Hepatocyte (in vitro differentiated cells): Measurements from ENCODE around the gene HCN2. TPM values are rescaled to one million over a fixed set of nuclear protein-coding genes. Genes with fewer than 3 reads are reported as not detected.

Source experiments
- DNase-seq: peaks from one replicate; pipeline ENCODE4 v3.0.0-alpha.2; 2016; ENCODE audit warnings: low spot score
- H2AFZ ChIP-seq: fragments of 200-600 bp; sonication (generic); 2 replicates; pipeline ENCODE4 v1.6.0; 2016; ENCODE audit warnings: antibody characterized with exemption, mild to moderate bottlenecking
- H3K27ac ChIP-seq: fragments of 200-600 bp; sonication (generic); 2 replicates; pipeline ENCODE4 v1.5.1; 2016; ENCODE audit warnings: mild to moderate bottlenecking
- H3K27me3 ChIP-seq: fragments of 200-600 bp; sonication (generic); 2 replicates; pipeline ENCODE4 v1.6.1; 2016
- H3K36me3 ChIP-seq: fragments of 200-600 bp; sonication (generic); replicated peaks from 2 replicates; pipeline ENCODE4 v1.5.1; 2016; ENCODE audit warnings: low read depth; ENCODE audit not compliant: insufficient read depth
- H3K4me1 ChIP-seq: fragments of 200-600 bp; sonication (generic); 2 replicates; pipeline ENCODE4 v1.5.1; 2016; ENCODE audit warnings: mild to moderate bottlenecking, moderate library complexity; ENCODE audit not compliant: insufficient read depth
- H3K4me2 ChIP-seq: fragments of 200-600 bp; sonication (generic); 2 replicates; pipeline ENCODE4 v1.6.0; 2016
- H3K4me3 ChIP-seq: fragments of 200-600 bp; sonication (generic); 2 replicates; pipeline ENCODE4 v1.5.1; 2016; ENCODE audit warnings: mild to moderate bottlenecking
- H3K79me2 ChIP-seq: fragments of 200-600 bp; sonication (generic); 2 replicates; pipeline ENCODE4 v1.6.0; 2017; ENCODE audit warnings: mild to moderate bottlenecking
- H3K9me2 ChIP-seq: fragments of 200-600 bp; sonication (generic); replicated peaks from 2 replicates; pipeline ENCODE4 v1.6.0; 2017; ENCODE audit warnings: mild to moderate bottlenecking; ENCODE audit not compliant: insufficient read depth
- H3K9me3 ChIP-seq: fragments of 200-600 bp; sonication (generic); 2 replicates; pipeline ENCODE4 v1.5.1; 2016; ENCODE audit warnings: low read depth, mild to moderate bottlenecking
- H4K20me1 ChIP-seq: fragments of 200-600 bp; sonication (generic); 2 replicates; pipeline ENCODE4 v1.6.0; 2016; ENCODE audit warnings: mild to moderate bottlenecking; ENCODE audit not compliant: insufficient read depth, poor library complexity, severe bottlenecking
- CTCF ChIP-seq: fragments of 200-600 bp; sonication (generic); IDR thresholded peaks from 2 replicates; pipeline ENCODE4 v1.5.1; 2016; ENCODE audit warnings: antibody characterized with exemption, mild to moderate bottlenecking; ENCODE audit not compliant: poor library complexity
- EZH2 ChIP-seq: fragments of 200-600 bp; sonication (generic); IDR thresholded peaks from 2 replicates; pipeline ENCODE4 v1.6.1; 2016; ENCODE audit warnings: antibody characterized with exemption, mild to moderate bottlenecking, borderline replicate concordance
- EZH2phosphoT487 ChIP-seq: fragments of 200-600 bp; sonication (generic); IDR thresholded peaks from one replicate; pipeline ENCODE4 v1.6.1; 2018; ENCODE audit warnings: antibody characterized with exemption, mild to moderate bottlenecking, low read depth, moderate library complexity; ENCODE audit not compliant: unreplicated experiment, severe bottlenecking
- WGBS: methylation state at CpG from one replicate; pipeline ENCODE4 v1.1.6; 2016; ENCODE audit warnings: low lambda C conversion rate; ENCODE audit errors: missing lambda C conversion rate; 5-methylcytosine and 5-hydroxymethylcytosine counted together
- polyA plus RNA-seq: library from polyadenylated mRNA; unstranded; fragments of >200 nt; fragmentation: Nextera tagmentation; extraction: Ambion mirVana; gene quantifications from 2 replicates; pipeline ENCODE4 v1.2.1, GENCODE V29; 2016
- total RNA-seq: library from RNA; depleted of rRNA; stranded (reverse); fragments of >200 nt; gene quantifications from 2 replicates; pipeline ENCODE4 v1.2.3, GENCODE V29; 2014

HCN2 gene
- total and polyA plus RNA-seq, 2 experiments from 2014 or later = 0.16 to 0.30 TPM

- Histone ChIP-seq H3K9me2 (no peaks in the 10 kb centered on the region), H3K9me3 (no peaks in the 10 kb centered on the region), H3K4me1 (no peaks in the 10 kb centered on the region), H3K36me3 (no peaks in the 10 kb centered on the region), H3K27me3 (no peaks in the 10 kb centered on the region), H4K20me1 (no peaks in the 10 kb centered on the region), H2AFZ (no peak overlapping the region), H3K79me2 (no peaks in the 10 kb centered on the region), H3K27ac (no peak overlapping the region), H3K4me3 (no peak overlapping the region), H3K4me2 (no peak overlapping the region)
- TF ChIP-seq EZH2 (no peak), EZH2phosphoT487 (no peak), CTCF (no peak)
- DNase-seq = no peak
- WGBS = 91% methylated on average over 17 of the region's 54 CpGs
Measured at GRCh38 chr19:613732-614567, 24.3 kb downstream of the HCN2 start.

DNA sequence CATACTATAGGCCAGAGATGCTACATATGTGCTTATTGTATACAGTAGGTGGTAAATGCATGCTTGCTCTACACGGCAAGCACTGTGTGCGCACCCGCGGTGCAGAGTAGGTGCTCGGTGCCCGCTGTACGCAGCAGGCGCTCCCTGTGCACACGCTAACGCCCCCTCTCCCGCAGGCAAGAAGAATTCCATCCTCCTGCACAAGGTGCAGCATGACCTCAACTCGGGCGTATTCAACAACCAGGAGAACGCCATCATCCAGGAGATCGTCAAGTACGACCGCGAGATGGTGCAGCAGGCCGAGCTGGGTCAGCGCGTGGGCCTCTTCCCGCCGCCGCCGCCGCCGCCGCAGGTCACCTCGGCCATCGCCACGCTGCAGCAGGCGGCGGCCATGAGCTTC lies 25.9 kb downstream of the HCN2 start:
- Histone ChIP-seq H3K4me1 (no peaks in the 10 kb centered on the region), H3K79me2 (no peaks in the 10 kb centered on the region), H3K4me2 (no peak overlapping the region), H3K27ac (no peak overlapping the region), H3K4me3 (no peak overlapping the region), H3K27me3 (no peaks in the 10 kb centered on the region), H3K36me3 (no peaks in the 10 kb centered on the region), H4K20me1 (no peaks in the 10 kb centered on the region), H3K9me3 (no peaks in the 10 kb centered on the region), H3K9me2 (no peaks in the 10 kb centered on the region), H2AFZ (no peak overlapping the region)
- 98% methylated on average over 11 of the region's 33 CpGs for WGBS
- no peak for TF ChIP-seq CTCF
- no peak for TF ChIP-seq EZH2phosphoT487
- TF ChIP-seq EZH2 = no peak
- DNase-seq = no peak

- Histone ChIP-seq H3K27me3 (no peaks in the 10 kb centered on the region), H3K36me3 (no peaks in the 10 kb centered on the region), H3K9me2 (no peaks in the 10 kb centered on the region), H2AFZ (no peak overlapping the region), H3K4me1 (no peaks in the 10 kb centered on the region), H3K4me2 (no peak overlapping the region), H3K9me3 (no peaks in the 10 kb centered on the region), H3K27ac (no peak overlapping the region), H3K4me3 (no peak overlapping the region), H3K79me2 (no peaks in the 10 kb centered on the region), H4K20me1 (no peaks in the 10 kb centered on the region)
- no peak for DNase-seq
- TF ChIP-seq CTCF = no peak
- TF ChIP-seq EZH2 = no peak
- no peak for TF ChIP-seq EZH2phosphoT487
- 98% methylated on average over 23 of the region's 97 CpGs for WGBS
Measured at GRCh38 chr19:616062-616700, 26.5 kb downstream of the HCN2 start.
